NCI-H2227 (cell line): ENCODE data around the gene SFR1.
A peak's percentile ranks its signal among the peaks of the same experiment; 100 is the strongest.

Source experiments
- DNase-seq: peaks from one replicate; lab custom pipeline; 2025; ENCODE audit not compliant: unreplicated experiment; lab: John Stamatoyannopoulos, UW

SFR1 gene

DNA sequence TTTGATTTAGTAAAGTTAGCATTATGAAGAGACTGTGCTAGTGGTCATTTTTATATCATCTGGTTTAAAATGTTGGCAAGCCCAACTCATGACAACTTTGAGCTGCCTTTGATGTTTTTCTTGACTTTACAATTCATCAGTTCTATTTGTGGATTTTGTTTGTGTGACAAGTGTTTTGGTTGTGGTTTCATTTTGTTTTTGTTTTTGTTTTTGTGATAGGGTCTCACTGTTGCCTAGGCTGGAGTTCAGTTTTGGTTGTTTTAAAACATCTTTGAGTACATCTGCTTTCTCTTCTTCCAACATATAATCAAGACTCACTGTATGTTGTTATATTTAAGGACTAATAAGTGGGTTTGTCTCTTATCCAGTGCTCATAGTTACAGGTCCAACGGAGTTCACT is 17.6 kb upstream of the SFR1 start:
- DNase-seq: no peak

DNA sequence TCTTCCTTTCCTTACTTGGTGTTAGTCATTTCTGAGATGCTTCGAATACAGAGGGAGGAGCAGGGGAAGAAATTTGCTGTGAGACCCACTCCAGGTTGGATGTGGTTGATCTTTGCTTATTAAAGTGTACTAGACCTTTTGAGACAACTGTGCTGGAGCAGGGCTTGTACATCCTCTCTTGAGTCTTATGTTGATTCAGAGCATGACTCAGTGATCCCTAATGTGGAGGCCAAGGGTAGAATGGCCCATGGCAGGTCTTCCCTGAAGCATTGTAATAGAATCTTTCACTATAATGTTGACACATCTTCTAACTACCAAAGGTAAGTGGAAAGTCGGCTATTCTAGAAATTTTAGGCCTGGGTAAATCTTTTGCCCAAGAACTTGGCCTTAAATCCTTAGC is 17.0 kb upstream of the SFR1 start:
- DNase-seq: no peak

DNA sequence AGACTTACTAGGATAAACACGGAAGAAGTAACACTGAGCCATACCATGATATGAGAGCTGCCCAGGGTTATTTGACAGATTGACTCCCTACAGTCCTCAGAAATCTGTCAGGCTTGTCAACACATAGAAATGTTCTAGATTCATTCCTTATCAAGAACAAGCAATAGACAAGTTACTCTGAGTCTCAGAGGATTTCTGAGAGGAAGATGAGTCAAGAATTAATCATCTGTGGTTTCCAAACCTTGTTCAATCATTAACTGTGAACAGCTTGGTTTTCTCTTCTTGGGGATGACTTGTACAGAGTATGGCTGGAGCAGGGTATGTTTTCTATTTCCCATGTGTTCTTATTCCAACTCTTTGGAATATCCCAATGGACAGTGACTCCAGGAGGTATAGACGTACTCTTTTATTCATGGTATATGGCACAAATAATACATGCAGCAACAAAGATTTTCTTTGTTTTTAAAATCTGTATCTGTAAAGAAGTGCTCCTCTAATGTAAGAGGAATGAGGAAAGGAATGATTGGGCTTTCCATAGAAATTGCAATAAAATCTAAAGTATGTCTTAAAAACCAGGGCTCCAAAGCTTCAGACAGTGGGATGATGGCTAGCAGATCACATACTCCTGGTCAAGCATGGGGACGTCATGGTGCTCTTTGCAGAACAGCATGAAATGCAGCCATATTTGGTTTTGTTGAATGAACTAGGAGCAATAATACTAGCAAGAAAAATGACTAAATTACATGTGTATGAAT is 11.9 kb upstream of the SFR1 start:
- DNase-seq: no peak

DNA sequence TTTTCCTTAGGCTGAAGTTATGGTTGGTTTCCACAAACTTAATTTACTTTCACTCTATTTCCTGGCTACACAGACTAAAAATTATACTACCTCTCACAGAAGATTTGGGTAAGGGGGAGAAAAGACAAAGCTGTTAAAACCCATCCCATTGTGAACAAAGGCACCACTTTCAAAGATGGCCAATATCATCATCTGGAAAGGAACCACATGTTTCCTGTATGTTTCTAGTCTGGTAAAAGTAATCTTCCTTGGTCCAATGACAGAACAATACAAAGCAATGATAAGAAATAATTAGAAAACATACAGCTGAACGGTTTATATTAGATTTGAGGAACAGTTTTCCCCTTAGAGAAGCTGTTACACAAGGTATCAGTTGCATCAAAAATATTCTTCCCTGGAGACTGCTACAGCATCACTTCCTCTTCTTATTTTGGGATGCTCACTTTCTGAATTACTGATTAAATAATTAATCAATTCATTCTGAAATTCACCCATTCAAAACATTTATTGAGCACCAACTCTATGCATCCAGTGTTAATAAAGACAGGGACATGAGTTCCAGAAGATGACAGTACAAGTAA is 8.5 kb upstream of the SFR1 start:
- DNase-seq: no peak

DNA sequence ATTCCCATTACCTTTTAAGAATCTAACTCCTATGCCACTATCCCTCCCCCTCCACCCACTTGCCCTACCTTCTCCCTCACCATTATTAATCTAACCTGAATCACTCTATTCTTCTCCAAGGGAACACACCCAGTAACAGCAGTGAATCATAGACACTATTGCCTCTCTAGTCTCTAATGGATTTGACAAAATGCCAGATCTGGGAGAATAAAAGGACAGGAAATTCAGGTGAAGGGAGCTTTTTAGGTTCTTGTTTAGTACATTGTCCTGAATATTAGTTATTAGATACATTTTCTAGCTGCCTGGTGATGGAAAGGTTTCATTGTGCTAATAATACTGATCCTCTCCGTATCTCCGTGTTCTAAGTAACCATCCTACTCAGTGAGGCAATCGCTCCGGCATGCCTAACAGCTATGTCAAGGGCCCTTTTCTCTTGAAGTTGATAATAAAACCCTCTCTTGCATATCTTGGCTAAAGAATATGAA is 4.1 kb upstream of the SFR1 start:
- DNase-seq: peak; percentile 8

DNA sequence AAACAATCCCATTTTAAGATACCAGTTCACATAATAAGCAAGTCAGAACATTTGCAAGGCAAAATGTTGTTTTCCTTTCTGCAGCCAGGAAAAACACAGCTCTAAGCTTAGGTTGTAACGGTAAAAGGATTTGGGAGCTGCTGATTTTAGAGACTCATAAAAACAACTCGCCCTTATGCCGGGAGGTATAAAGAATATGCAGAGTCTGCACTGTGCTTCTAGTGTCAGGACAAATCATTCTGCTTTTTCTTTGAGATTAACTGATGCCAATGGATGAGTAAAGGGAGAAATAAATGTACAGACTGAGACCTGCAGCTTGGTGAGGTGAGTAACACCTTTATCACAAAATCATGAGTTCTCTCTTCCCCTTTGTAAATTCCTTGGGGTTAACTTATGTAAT is 2.0 kb upstream of the SFR1 start:
- no peak for DNase-seq

DNA sequence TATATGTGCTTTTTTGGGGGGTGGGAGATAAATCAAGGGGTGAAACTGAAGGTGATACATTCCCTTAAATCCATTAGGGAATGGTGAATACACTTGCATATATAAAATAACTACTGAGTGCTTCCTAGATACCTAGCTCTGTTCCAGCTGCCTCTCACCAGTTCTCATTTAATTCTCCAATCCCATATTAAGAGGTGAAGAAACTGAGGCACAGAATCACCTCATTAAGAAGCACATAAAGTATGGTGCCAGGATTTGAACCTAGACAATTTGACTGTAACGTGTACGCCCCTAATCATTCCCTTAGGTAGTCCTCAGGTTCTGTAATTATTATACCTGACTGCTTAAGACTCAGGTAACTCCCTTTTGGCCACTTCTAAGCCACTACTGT is 1.5 kb upstream of the SFR1 start:
- DNase-seq: no peak

DNA sequence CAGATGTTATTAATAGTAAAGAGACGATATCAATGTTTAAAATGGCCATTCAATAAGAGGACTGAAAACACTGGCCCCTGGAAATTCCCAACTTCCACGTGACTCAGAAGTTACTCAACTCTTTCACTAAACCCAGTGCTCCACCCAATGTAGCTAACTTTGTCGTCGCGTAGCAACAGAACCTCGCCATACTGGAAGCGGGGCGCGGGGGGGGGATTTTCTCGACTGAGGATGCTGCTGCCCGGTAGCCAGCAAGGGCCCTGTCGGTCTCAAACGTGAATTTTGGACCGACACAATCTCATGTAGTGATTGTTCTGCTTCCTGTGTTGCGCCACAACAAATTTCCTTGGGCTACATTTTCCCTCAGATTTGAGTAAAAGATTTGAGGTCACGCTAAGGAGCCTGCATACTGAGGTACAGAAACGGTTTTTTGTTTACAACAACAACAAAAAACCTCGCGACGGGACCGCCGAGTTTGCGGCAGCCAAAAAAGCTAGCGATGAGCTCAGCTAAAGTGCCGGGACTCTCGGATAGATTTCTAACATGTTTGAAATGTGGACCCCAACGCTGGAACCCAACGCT is 977 bp upstream of the SFR1 start:
- peak; percentile 62 for DNase-seq

DNA sequence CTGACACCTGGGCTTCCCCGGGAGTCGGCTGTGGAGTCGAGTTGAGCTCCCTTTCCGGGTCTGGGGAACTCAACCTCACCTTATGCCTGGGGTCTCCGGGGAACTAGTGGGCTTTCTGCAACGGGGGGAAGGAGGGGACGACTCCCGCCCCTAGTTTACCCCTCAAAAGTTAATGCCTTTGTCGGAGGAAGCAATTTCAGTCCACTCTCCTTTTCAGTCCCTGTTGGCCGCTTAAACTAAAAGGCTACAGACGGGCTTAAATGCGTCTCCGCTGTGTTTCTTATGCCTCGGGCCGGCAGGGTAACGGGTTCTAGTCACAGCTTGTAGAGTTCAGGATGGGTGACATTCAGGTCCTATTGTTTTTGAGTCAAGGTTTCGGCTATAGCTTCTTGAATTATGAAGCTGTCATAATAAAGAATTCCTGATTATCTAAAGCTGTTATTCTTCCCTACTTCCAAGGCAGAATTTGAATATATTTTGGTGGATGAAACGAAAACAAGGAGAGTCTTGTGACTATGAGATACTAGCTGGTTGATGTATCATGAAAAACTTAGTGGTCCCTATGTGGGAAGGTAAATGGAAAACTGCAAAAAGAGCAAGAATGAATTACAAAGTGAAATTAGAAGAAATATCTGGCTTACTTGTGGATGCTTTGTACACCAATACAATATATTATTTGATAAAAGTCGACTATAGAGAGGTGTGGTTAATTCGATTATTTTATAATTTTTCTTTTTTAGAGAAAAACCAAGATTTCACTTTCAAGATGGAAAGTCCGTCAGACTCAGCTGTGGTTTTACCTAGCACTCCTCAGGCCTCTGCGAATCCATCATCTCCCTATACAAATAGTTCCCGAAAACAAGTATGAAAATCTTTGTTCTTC is 495 bp downstream of the SFR1 start:
- DNase-seq: peak; percentile 58

DNA sequence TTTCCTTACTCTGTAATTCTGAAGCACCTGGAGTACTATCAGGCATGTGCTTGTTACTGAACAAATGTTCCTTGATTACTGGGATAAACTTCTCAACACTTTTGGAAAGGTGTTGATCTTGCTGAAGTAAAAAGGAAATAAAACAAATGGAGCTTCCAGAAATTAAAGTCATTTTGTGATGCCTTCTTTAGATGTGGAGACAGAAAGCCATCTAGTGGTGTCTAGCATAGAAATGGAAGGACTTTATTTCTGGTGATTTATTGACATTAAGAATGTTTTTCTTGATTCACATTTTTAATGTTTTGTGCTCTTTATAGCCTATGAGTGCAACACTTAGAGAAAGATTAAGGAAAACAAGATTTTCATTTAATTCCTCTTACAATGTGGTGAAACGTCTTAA is 1.4 kb downstream of the SFR1 start:
- DNase-seq: no peak

DNA sequence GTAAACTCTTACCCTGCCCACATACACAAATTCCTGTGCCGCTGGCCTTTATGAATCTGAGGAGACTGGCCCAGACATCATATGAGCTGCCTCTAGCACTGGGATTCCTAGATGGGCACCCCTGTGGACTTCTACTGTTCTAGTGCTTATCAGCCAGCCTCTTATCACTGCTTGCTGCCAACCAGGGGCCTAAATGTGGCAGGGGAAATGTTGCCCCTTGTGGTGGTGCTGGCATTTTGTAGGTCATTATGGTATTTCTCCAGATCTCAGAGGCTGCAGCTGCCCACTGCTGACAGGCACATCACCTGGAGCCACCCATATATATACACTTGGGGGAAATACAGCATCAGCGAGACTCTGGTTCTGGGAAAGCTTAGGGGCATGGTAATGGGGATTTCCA is 5.4 kb downstream of the SFR1 start:
- DNase-seq: peak; percentile 27

DNA sequence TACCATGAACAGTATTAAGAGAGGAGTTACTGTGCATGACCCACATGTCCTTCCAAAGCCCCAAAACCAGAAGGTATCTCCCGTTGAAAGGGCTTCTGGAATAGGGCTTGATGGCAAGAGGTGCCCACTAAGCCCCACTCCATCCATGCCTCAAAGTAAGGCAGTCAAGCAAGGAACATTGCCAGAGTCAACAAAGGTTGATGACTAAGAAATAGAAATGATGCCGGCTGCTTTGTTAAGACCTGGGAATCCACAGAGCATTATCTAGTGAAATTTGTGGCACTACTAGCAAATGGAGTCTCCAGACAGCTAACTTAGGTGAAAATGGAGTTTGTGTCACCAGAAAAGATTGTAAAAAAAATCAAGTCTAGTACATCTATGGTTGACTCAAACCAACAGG is 6.2 kb downstream of the SFR1 start:
- DNase-seq: no peak

DNA sequence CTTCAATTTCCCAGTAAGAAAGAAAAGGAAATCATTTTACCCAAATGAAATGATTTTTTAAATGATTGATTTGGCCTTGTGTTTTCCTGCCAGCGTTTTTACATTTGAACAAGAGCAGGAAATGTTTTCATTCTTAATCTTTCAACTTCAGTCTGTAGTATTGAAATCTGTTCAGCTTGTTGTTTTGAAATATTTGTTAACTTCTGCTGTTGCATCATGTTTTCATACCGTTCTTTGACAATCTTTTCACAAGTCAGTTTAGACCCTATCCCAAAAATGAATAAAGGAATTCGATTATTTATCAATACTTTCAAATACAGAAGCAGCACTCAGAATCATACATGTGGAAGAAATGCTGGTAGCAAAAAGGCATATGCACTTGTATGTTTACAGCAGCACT is 8.1 kb downstream of the SFR1 start:
- DNase-seq: no peak

DNA sequence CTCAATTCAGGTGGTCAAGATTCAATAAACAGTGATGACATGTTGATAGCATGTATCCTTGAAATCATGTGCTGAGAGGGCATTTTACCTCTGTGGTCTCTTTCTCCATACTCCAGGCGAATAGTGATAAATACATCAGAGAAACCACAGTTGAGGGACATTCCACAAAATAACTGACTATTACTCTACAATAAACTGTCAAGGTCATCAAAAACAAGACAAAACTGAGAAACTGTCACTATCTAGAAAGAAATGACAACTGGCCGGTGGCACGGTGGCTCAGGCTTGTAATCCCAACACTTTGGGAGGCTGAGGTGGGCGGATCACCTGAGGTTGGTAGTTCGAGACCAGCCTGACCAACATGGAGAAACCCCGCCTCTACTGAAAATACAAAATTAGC is 16.2 kb downstream of the SFR1 start:
- DNase-seq: no peak

DNA sequence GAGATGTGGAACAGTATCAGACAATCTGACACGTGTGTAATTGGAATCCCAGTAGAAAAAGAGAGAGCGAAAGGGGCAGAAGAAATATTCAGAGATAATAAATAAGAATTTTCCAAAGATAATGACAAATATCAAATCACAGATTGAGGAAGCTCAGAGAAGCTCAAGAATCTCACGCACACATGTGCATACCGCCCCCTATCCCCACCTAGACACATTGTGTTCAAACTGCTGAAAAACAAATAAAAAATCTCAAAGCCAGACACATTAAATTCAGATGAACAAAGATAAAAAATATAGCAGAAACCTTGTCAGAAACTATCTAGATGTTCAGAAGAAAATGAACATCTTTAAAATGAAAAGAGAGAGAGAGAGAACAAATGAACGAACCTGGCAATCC is 17.2 kb downstream of the SFR1 start:
- DNase-seq: no peak

DNA sequence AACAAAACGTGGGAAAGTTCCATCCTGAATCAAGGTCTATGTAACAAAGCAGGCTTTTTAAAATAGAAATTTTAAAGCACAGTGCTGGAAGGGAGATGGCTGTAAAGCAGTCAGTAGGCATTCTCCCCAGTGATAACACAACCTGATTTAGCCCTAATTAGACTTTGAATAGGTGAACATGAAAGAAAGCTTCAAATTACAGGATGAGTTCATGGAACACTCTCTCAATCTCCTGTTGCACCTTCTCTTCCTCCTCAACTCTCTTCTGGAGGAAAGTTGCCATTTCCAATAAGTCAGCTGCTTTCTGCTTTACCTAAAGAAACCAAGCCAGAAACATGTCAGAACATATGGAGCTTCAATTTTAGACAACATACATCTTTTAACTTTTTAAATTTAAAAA is 20.1 kb downstream of the SFR1 start:
- DNase-seq: no peak

DNA sequence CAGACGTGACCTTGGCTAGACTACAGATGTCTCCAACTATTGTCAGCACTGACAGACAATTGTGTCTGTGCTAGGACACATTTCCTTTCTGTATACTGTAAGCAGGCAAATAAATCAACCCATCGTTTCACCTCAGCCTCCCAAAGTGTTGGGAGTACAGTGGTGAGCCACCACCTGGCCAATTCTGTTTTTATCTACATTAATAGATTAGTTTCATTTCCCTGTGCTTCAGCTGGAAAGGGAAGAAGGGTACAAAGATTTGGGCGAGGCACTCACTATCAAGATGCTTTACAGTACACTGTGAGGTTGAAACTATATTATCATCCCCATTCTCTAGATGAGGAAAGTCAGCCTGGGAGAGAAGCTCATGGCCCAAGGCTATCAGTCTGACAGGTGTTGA is 21.9 kb downstream of the SFR1 start:
- DNase-seq: no peak

DNA sequence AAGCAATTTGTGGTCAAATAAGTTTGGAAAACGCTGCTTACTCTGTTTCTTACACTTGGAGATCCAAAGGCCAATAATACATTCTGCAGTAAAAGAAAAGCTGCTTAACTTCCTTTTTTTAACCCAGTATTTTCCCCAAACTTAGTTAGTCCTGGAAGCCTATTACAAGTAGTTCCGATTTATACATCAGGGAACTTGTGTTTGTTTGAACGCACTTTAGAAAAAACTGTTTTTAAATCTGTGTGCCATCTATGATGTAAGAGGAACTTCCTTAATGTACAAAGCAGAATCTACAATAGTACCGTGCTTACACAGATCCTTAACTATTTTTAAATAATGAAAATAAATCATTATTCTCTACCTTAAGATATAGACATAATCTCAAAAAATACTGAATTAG is 23.0 kb downstream of the SFR1 start:
- DNase-seq: no peak

DNA sequence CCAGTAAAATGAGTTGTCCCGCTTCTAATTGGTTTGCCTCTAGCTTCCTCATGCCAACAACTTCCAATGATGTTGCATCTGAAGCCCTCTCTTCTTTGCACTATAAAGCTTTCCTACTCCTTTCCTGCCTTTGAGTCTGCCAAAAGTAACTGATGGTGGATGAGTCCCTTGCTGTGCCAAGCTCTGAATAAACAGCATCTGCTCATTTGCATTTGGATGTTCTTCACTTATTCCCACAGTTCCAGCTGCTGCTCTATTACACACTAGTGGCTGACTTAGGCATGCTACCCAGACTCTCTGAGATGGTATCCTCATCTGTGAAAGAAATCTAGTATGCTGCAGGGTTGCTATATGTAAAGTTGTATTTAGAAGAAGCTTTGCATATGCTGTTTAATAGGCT is 24.9 kb downstream of the SFR1 start:
- no peak for DNase-seq

DNA sequence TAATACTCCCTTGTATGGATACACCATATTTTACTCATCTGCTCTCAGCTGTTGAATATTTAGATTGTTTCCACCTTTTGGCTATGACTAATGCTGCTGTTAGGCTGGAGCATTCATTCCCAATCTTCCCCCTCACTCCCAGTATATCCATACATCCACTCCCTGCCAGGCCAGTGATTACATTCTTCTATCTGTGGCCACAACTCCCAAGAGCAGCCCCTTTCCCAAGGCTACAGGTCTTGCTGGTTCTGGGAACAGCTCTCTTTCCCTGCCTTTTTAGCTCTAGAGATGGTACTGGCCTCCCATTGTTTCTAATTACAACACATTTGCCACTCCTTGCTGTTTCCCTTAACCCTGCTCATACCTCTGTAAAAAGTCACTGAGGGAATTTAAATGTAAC is 28.2 kb downstream of the SFR1 start:
- DNase-seq: no peak

DNA sequence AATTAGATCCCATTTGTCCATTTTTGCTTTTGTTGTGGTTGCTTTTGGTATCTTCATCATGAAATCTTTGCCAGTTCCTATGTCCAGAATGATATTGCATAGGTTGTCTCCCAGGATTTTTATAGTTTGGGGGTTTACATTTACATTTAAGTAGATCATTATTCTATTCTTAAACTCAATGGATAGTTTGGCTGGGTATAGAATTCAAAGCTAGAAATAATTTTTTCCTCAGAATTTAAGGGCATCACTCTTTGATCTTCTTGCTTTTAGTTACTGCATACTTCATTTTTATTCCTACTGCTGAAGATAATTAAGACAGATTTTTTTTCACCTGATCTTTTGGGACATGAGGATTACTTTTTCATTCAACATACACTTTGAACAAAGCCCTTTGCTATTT is 29.8 kb downstream of the SFR1 start:
- DNase-seq: no peak

DNA sequence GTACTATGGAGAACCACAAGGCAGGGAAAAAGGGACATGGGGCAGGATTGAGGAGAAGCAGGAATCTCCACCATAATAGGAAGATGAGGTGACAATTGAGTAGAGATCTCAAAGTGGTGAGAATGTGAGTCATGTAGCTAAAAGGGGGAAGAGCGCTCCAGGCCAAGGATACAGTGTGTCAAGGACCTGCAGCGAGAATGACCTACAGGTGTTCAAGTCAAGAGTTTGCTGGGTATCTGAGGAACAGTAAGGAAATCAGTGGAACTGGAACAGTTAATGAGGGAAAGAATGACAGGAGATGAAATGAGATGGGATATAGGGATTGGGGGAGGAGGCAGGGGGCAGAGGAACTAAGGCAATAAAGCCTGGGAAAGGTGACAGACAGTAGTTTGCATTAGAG is 33.6 kb downstream of the SFR1 start:
- DNase-seq: no peak
